Stimulated activated CD4-positive, alpha-beta T cell treated with anti-CD3 and anti-CD28 coated beads, TNF-alpha, amount 100 ng/mL, for 24 hours (primary cell): Measurements from ENCODE around the gene RPSA.
"Not testable (repeated sequence)": the region's sequence is repeated elsewhere in the genome, so short reads cannot be mapped to it uniquely, and the experiment has no call there.

Experiments used
- DNase-seq, 3 experiments: peaks; one replicate each; pipeline ENCODE4 v3.0.0-alpha.2; 2020; ENCODE audit warnings: low read depth in 3 of 3

RPSA gene

GRCh38 chr3:39406368-39407258 is at the start of gene RPSA:
TSS of gene RPSA (plus strand) at chr3:39406720. CDS start at chr3:39407654, 934 bp downstream.
- peak; percentile 82 to 94 (median 94) for DNase-seq

- DNase-seq = no peak
Observed at GRCh38 chr3:39358333-39358732, 48.2 kb upstream of the RPSA start.

GRCh38 chr3:39361252-39361927 is 45.1 kb upstream of the RPSA start:
- DNase-seq = peak in 1 of 3 experiments; percentile 29

GRCh38 chr3:39362192-39362591 is 44.3 kb upstream of the RPSA start:
- DNase-seq = no peak

GRCh38 chr3:39362812-39363211 is 43.7 kb upstream of the RPSA start:
- no peak for DNase-seq

- not testable (repeated sequence) for DNase-seq
Observed at GRCh38 chr3:39370450-39370849, 36.1 kb upstream of the RPSA start.

- no peak for DNase-seq
Observed at GRCh38 chr3:39372833-39373232, 33.7 kb upstream of the RPSA start.

- no peak for DNase-seq
Observed at GRCh38 chr3:39376959-39377634, 29.4 kb upstream of the RPSA start.

GRCh38 chr3:39378088-39378487 is 28.4 kb upstream of the RPSA start:
- peak; percentile 25 to 45 (median 44) for DNase-seq

GRCh38 chr3:39378957-39379777 is 27.4 kb upstream of the RPSA start:
- no peak for DNase-seq

GRCh38 chr3:39379778-39380155 is 26.8 kb upstream of the RPSA start:
- DNase-seq = no peak

- DNase-seq = no peak
Observed at GRCh38 chr3:39381432-39381831, 25.1 kb upstream of the RPSA start.

GRCh38 chr3:39383045-39383880 is 23.3 kb upstream of the RPSA start, which contains the start of gene SLC25A38:
TSS of gene SLC25A38 (plus strand) at chr3:39383370. CDS start at chr3:39383725, 355 bp downstream.
- DNase-seq = peak; percentile 59 to 80 (median 64)

GRCh38 chr3:39383881-39384664 is 22.4 kb upstream of the RPSA start:
- DNase-seq = peak; percentile 89 to 96 (median 90)

- DNase-seq = no peak
Observed at GRCh38 chr3:39384665-39385000, 21.9 kb upstream of the RPSA start.

- DNase-seq = no peak
Observed at GRCh38 chr3:39385456-39386090, 20.9 kb upstream of the RPSA start.

- DNase-seq = no peak
Observed at GRCh38 chr3:39386318-39386717, 20.2 kb upstream of the RPSA start.

GRCh38 chr3:39387411-39387975 is 19.0 kb upstream of the RPSA start:
- DNase-seq = no peak

GRCh38 chr3:39388153-39388552 is 18.4 kb upstream of the RPSA start:
- DNase-seq = no peak
